ENCODE results near the gene KRT86. TPM values are rescaled to one million over a fixed set of nuclear protein-coding genes. Genes with fewer than 3 reads are reported as not detected.

Gene KRT86
- total RNA-seq, 1 donor from 2014 or later = not detected

- no peak overlapping the region for H3K27ac ChIP-seq (replicated peaks)
- intact Hi-C loops (cut with micrococcal nuclease) = no loop called here
- H3K9me3 ChIP-seq (replicated peaks) = no peaks in the 10 kb centered on the region
- DNase-seq = no peak
- no peak for TF ChIP-seq CTCF (IDR thresholded peaks at IDR 0.05; ENCODE audit: borderline replicate concordance)
- H3K27me3 ChIP-seq (ENCODE audit: low read depth) = peaks cover 78% of the 10 kb centered on the region
- no peaks in the 10 kb centered on the region for H3K36me3 ChIP-seq
- H3K4me1 ChIP-seq = peaks cover 8% of the 10 kb centered on the region
- no peak overlapping the region for H3K4me3 ChIP-seq
These were observed 79.8 kb downstream of the KRT86 start for GRCh38 chr12:52354200-52354599.

GRCh38 chr12:52355176-52355575, 80.7 kb downstream of the KRT86 start:
- H3K36me3 ChIP-seq = no peaks in the 10 kb centered on the region
- no peaks in the 10 kb centered on the region for H3K9me3 ChIP-seq (replicated peaks)
- no peak overlapping the region for H3K4me3 ChIP-seq
- H3K27ac ChIP-seq (replicated peaks) = no peak overlapping the region
- H3K27me3 ChIP-seq (ENCODE audit: low read depth) = peaks cover 74% of the 10 kb centered on the region
- peaks cover 8% of the 10 kb centered on the region for H3K4me1 ChIP-seq
- TF ChIP-seq CTCF (IDR thresholded peaks at IDR 0.05; ENCODE audit: borderline replicate concordance) = no peak
- intact Hi-C loops (cut with micrococcal nuclease) = no loop called here
- no peak for DNase-seq

GRCh38 chr12:52356031-52356761, 81.8 kb downstream of the KRT86 start:
- Histone ChIP-seq H3K4me3 (no peak overlapping the region), H3K27me3 (ENCODE audit: low read depth) (peaks cover 71% of the 10 kb centered on the region), H3K36me3 (no peaks in the 10 kb centered on the region), H3K9me3 (replicated peaks) (no peaks in the 10 kb centered on the region), H3K27ac (replicated peaks) (no peak overlapping the region), H3K4me1 (peaks cover 8% of the 10 kb centered on the region)
- DNase-seq = no peak
- intact Hi-C loops (cut with micrococcal nuclease) = no loop called here
- no peak for TF ChIP-seq CTCF (IDR thresholded peaks at IDR 0.05; ENCODE audit: borderline replicate concordance)

GRCh38 chr12:52356762-52357580, 82.5 kb downstream of the KRT86 start:
- H3K4me3 ChIP-seq = no peak overlapping the region
- intact Hi-C loops (cut with micrococcal nuclease) = no loop called here
- TF ChIP-seq CTCF (IDR thresholded peaks at IDR 0.05; ENCODE audit: borderline replicate concordance) = no peak

More at GRCh38 chr12:52356762-52357580, 82.5 kb downstream of the KRT86 start:
- Histone ChIP-seq H3K27me3 (ENCODE audit: low read depth) (peaks cover 69% of the 10 kb centered on the region), H3K9me3 (replicated peaks) (no peaks in the 10 kb centered on the region), H3K36me3 (no peaks in the 10 kb centered on the region), H3K27ac (replicated peaks) (no peak overlapping the region), H3K4me1 (peaks cover 1% of the 10 kb centered on the region)
- DNase-seq = no peak

Other genes starting within 250 kb of the KRT86 start
- 55.5 TPM for gene NR4A1, start 223.2 kb upstream of the KRT86 start, total RNA-seq
- 23.8 TPM for gene ATG101, start 204.7 kb upstream of the KRT86 start, total RNA-seq
- gene SMIM41, start 194.9 kb upstream of the KRT86 start, total RNA-seq = 0.30 TPM
- not detected for gene KRT80, start 82.6 kb upstream of the KRT86 start, total RNA-seq
- gene KRT7, start 41.4 kb upstream of the KRT86 start, total RNA-seq = not detected
- gene KRT81, start 16.9 kb downstream of the KRT86 start, total RNA-seq = not detected
- not detected for gene KRT83, start 46.8 kb downstream of the KRT86 start, total RNA-seq
- gene KRT85, start 92.8 kb downstream of the KRT86 start, total RNA-seq = not detected
- gene KRT84, start 111.0 kb downstream of the KRT86 start, total RNA-seq = not detected
- gene KRT82, start 131.7 kb downstream of the KRT86 start, total RNA-seq = not detected
- gene KRT75, start 159.7 kb downstream of the KRT86 start, total RNA-seq = not detected
- not detected for gene KRT6B, start 177.5 kb downstream of the KRT86 start, total RNA-seq
- not detected for gene KRT6C, start 199.2 kb downstream of the KRT86 start, total RNA-seq
- gene KRT6A, start 218.6 kb downstream of the KRT86 start, total RNA-seq = not detected
- gene KRT5, start 245.7 kb downstream of the KRT86 start, total RNA-seq = not detected

Measured in left ventricle myocardium inferior (tissue), 1 donor.